ENCODE data around the gene EPHA3.

Gene EPHA3

DNA sequence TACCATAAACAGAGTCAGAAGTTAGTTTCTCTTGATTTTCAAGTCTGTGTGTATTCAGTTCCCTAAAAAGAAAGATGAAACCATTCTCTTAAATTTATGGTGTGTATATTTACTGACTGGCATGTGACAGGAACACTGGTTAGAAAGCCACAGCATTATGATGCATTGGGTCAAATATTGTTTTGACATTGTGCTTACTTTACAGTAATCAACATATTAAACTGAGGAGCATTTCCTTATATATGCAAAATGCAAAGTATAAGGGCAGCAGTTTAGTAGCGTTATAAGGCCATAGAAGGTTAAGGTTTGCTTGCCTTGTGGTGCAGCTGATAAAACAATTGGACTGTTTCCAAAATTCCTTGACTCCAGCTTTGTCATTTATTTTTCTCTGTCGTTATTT lies 72.9 kb downstream of the EPHA3 start:
- DNase-seq (ENCODE audit: extremely low read depth, insufficient read length): no peak
- H3K27me3 ChIP-seq (replicated peaks; ENCODE audit: control insufficient read depth, insufficient read depth, low read length): no peaks in the 10 kb centered on the region
- TF ChIP-seq CTCF (IDR thresholded peaks at IDR 0.05; ENCODE audit: insufficient read depth, low read length, poor library complexity, severe bottlenecking): no peak
- H3K4me3 ChIP-seq (replicated peaks; ENCODE audit: low read depth, low read length): no peak overlapping the region
- H3K36me3 ChIP-seq (ENCODE audit: control insufficient read depth, insufficient read depth, low read length): no peaks in the 10 kb centered on the region

- Histone ChIP-seq H3K36me3 (ENCODE audit: control insufficient read depth, insufficient read depth, low read length) (no peaks in the 10 kb centered on the region), H3K4me3 (replicated peaks; ENCODE audit: low read depth, low read length) (no peak overlapping the region), H3K27me3 (replicated peaks; ENCODE audit: control insufficient read depth, insufficient read depth, low read length) (no peaks in the 10 kb centered on the region)
- TF ChIP-seq CTCF (IDR thresholded peaks at IDR 0.05; ENCODE audit: insufficient read depth, low read length, poor library complexity, severe bottlenecking): no peak
- no peak for DNase-seq (ENCODE audit: extremely low read depth, insufficient read length)
Observed at GRCh38 chr3:89182056-89182455, 74.6 kb downstream of the EPHA3 start.

- TF ChIP-seq CTCF (IDR thresholded peaks at IDR 0.05; ENCODE audit: insufficient read depth, low read length, poor library complexity, severe bottlenecking): no peak
- Histone ChIP-seq H3K27me3 (replicated peaks; ENCODE audit: control insufficient read depth, insufficient read depth, low read length) (no peaks in the 10 kb centered on the region), H3K4me3 (replicated peaks; ENCODE audit: low read depth, low read length) (no peak overlapping the region), H3K36me3 (ENCODE audit: control insufficient read depth, insufficient read depth, low read length) (no peaks in the 10 kb centered on the region)
- no peak for DNase-seq (ENCODE audit: extremely low read depth, insufficient read length)
Observed at GRCh38 chr3:89184151-89184995, 77.0 kb downstream of the EPHA3 start.

DNA sequence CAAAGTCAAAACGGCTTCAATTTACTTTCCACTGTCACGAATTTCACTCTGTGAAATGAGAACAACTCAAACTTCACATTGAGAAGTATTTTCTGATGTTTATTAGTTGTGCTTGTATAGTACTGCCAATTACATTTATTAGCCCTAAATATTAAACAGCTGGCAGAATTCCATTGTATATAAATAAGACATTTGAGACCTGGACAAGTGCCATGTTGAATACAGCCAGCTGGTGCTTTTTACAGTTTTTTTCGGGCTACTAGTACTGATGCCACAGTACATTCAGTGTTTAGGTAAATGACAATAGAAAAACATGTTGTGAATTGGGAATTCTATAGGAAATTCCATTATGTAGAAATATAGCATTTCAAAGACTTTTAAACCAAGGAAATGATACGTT lies 79.0 kb downstream of the EPHA3 start:
- TF ChIP-seq CTCF (IDR thresholded peaks at IDR 0.05; ENCODE audit: insufficient read depth, low read length, poor library complexity, severe bottlenecking): no peak
- no peaks in the 10 kb centered on the region for H3K36me3 ChIP-seq (ENCODE audit: control insufficient read depth, insufficient read depth, low read length)

DNA sequence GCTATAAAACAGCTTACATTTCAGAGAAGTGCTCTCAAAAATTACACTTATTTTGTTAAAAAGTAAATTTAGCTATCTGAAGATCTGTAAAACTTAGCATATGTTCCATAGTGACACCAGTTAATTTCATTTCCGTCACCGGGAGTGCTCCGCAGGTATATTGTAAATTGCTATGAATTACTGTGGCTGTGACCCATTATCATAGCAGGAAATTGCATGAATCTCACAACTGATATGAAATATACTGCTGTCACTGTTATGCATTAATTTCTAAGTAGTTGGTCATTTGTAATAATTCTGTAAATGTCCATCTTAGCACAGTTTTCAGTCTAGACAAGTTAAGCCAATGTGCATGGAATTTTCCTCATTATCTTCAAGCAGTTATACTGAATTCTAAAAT lies 91.2 kb downstream of the EPHA3 start:
- no peak for DNase-seq (ENCODE audit: extremely low read depth, insufficient read length)

More for the DNA sequence above, 79.0 kb downstream of the EPHA3 start:
- no peak overlapping the region for H3K4me3 ChIP-seq (replicated peaks; ENCODE audit: low read depth, low read length)
- H3K27me3 ChIP-seq (replicated peaks; ENCODE audit: control insufficient read depth, insufficient read depth, low read length): no peaks in the 10 kb centered on the region
- DNase-seq (ENCODE audit: extremely low read depth, insufficient read length): no peak

More for the DNA sequence above, 91.2 kb downstream of the EPHA3 start:
- no peak for TF ChIP-seq CTCF (IDR thresholded peaks at IDR 0.05; ENCODE audit: insufficient read depth, low read length, poor library complexity, severe bottlenecking)
- H3K27me3 ChIP-seq (replicated peaks; ENCODE audit: control insufficient read depth, insufficient read depth, low read length): no peaks in the 10 kb centered on the region
- no peaks in the 10 kb centered on the region for H3K36me3 ChIP-seq (ENCODE audit: control insufficient read depth, insufficient read depth, low read length)
- H3K4me3 ChIP-seq (replicated peaks; ENCODE audit: low read depth, low read length): no peak overlapping the region
